Smooth muscle cell of the brain vasculature (primary cell): ENCODE results near the gene SNTG2.

ENCODE experiments used
- DNase-seq: peaks from one replicate; pipeline ENCODE4 v3.0.0-alpha.2; 2012; ENCODE audit warnings: low read depth, low spot score

Gene SNTG2

DNA sequence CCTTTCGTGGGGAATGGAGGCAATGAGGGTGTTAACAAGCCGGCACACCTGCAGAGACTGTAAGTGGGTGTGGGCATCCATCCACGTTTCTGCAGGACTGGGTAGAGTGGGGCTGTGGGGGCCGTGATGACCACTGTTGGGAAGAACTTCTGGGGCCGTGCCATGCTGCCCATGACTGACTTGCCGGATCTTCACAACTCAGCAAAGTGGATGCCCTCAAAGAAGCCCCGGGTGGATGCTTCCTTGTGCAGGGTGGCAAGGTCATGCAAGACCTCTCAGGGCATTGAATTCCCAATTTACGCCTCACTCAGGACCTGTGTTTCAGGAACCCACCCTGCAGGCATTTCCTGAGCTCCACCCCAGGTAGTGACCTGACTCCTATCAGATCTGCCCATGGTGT, 319.2 kb downstream of the SNTG2 start:
- DNase-seq: no peak

DNA sequence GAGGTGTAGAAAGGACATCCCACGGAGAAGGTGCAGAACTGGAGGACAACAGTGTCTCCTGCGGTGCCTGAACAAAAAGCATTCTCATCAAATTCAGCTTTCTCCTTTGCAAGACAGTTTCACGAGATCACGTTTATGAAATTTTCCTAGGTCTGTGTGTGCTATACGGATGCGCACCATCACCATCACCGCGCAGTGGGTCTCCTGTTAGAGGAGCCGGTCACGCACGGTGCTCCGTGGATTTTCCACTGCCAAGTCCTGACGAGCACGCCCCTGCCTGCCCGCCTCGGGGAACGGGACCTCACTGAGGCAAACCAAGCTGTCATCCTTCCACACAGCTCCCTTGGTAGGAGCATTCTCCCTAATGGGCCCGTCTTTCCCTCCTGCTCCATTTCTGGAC, 322.2 kb downstream of the SNTG2 start:
- no peak for DNase-seq

DNA sequence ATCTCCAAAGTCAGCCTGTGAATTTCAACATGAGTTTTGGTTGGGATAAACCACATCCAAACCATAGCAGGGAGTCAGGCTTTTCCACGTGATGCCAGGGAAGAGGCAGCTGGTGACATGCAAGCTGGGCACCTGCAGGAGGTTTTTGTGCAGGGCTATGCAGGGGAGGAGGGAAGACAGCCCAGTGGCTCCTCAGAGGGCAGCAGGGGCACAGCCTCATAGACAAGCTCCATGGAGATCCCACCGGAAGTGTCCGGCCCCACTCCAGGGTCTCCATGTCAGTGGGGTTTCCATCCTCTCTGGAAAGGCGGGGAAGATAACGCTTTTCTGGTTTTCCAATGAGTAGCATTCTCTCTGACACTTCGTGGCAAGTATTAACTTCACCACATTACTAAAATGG, 327.0 kb downstream of the SNTG2 start:
- DNase-seq: no peak

DNA sequence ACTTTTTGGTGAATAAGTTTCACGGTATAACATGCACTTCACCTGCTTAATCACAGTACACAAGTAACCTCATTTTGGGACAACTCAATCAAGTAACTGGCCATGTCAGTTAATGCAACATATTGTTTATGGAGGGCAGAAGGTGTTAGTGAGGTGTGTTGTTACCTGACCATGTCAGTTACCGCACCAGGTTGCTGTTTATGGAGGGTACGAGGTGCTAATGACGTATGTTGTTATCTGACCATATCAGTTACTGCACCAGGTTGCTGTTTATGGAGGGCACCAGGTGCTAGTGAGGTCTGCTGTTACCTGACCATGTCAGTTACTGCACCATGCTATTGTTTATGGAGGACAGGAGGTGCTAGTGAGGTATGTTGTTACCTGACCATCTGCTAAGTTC, 327.5 kb downstream of the SNTG2 start:
- DNase-seq: no peak

DNA sequence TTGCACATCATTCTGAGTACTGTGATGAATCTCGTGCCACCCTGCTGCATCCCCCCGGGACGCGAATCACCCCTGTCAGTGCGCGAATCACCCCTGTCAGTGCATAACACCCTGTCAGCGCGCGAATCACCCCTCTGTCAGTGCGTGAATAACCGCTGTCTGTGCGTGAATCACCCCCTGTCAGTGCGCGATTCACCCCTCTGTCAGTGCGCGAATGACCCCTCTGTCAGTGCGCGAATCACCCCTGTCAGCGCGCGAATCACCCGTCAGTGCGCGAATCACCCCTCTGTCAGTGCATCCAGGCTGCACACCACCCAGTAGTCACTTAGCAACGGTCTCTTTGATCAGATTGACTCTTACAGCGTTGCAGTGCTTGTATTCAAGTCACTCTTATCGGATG, 328.2 kb downstream of the SNTG2 start:
- no peak for DNase-seq

DNA sequence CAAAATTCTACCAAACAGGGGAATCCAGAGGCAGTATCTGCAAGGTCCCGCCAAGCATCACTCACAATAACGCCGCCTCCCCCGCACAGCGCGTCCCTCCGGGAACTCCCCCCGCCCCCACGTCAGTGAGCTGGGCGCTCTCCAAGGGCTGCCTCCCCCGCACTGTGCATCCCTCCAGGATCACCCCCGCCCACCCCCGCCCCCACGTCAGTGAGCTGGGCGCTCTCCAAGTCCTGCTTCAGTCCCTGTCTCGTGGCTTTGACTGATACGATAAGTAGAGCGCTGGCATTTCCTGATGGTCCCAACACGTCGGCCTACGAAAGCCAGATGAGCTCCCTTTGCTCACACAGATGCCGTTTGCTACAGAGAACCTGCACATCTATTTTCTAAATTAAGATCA, 331.9 kb downstream of the SNTG2 start:
- DNase-seq: no peak

DNA sequence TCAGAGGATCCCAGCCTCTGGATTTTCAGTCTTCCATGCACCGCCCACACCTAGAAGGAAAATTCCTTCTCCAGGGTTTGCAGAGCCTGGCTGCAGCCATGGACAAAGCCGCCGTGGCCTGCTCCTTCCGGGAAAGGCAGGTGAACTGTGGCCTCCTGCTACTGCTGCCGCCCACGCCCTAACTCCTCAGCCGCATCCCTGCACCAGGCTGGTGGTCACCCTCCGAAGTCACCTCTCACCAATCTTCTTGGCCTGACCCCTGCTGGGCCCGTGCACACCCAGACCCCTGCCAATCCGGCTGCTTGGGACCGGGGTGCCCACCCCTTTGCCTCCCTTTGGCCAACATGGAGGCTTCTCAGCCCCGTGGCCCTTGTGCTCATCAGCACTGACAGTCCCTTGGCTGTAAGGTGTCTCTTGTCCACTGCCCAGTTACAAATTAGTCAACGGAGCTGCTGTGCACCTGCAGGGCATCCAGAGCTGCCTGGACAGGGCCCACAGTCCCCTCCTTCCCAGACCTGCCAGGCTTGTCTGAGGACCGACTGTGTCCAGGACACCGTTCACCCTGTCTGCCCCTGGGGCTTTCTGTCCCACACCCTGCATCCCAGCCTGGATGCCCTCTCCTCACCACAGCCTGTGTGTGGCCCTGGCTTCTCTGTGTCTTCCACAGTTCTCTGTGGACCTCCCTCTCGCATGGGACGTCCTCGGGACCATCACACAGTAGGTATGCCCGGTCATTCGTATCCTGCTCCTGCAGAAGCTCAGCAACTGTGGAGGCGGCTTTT, 332.6 kb downstream of the SNTG2 start:
- no peak for DNase-seq

DNA sequence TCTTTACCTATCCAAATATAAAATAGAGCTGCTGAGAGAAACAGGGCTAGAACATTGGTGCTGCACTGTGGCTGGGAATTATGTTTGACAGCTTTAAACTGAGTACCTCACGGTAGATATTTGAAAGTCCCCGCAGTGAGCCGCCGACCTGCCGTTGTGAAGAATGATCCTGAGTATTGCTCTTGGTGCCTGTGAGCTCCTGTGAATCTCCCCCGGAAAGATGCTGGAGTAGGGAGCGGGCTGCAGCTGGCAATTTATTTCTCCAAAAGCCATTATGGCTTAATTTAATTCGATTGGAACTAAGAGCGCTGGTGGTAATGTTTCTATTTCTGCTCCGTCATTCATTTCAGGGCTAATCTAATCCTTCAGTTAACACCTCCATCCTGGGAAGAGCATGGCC, 333.2 kb downstream of the SNTG2 start:
- DNase-seq: no peak

DNA sequence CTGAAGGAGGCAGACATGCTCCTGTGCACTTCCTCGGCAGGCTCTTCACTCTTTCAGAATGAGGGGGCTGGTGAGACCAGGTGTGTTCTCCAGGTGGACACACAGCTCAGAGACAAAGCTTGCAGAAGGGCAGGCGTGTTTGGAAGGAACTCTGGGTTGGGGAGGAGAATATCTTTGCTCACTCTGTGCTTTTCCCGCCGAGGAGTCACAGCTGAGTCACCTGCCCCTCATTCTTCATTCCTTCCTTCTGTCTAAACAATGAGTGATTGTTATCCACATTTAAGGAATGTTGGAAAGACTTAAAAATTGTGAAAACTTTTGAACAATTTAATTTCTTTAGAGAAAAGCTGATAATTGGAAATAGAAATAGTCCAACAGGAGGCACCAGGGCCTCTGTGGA, 336.3 kb downstream of the SNTG2 start:
- DNase-seq: no peak

DNA sequence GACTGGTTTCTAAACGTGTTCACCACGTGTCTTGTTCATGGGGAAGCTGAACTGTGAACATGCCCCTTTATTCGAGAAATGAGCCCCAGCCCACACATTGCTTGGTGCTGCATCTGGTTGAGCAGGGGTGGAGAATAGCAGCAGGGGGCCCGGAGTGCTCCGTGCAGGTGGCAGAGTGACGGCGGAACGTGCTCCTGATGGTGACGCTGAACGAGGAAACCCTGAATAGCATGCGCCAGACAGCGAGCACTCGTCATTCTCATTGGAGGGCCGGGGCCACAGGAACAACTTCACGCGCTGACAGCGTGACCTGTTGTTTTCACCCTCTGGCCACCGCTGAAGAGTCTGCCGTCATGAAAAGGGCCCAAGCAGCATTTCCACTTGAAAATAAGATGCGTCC, 336.8 kb downstream of the SNTG2 start:
- no peak for DNase-seq

DNA sequence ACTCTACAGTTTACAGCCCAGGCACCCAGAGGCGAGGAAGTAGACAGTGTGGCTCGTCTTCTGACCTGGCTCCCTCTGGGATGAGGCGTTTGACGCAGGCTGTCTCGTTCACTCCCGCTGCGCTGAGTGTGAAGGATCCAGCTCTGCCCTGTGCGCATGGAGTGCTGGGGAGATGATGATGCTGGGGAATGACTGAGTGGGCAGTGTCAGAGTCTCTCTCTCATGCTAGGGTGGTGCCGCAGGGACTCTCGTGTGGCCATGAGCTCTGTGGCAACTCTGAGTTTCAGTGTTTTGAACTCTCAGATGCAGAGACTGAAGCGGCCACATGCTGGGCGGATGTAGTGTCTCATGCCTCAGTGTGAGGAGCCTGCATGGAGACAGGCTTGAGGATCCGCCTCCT, 344.3 kb downstream of the SNTG2 start:
- DNase-seq: no peak

DNA sequence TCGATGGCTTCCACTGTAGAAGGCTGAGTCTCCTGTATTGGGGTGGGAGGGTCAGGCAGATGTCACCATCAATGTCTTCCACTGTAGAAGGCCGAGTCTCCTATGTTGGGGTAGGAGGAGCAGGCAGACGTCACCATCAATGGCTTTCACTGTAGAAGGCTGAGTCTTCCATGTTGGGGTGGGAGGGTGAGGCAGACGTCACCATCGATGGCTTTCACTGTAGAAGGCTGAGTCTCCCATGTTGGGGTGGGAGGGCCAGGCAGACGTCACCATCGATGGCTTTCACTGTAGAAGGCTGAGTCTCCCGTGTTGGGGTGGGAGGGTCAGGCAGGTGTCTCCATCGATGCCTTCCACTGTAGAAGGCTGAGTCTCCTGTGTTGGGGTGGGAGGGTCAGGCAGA, 345.1 kb downstream of the SNTG2 start:
- DNase-seq: no peak

DNA sequence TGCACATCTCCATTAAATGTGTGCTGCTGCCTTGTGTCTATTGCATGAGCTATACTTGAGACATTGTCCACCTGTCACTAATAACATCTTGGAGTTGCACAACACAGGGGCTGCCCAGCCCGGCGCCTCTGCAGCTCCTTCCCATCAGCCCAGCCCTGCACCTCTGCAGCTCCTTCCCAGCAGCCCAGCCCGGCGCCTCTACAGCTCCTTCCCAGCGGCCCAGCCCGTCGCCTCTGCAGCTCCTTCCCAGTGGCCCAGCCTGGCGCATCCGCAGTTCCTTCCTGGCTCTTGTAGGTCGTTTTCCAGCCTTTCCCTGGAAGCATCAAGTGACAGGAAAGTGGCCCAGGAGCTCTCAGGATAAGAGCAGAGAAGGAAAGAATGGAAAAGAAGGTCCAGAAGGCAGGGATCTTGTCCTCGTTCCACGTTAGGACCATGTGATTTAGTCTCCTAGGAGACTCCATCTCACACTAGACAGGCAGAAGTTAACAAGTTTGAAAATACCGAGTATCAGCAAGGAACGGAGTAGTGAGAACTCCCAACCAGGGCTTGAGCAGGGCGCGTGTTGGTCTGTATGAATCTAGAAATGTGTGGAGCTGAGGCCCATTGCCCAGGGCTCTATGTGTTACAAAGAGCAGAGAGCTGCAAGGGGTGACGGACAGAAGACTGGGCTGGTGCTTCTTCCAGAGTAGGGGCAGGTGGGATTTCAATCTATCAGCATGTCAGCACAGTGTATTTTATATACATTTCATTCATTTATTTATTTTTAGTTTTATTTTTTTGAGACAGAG, 346.9 kb downstream of the SNTG2 start:
- DNase-seq: no peak

DNA sequence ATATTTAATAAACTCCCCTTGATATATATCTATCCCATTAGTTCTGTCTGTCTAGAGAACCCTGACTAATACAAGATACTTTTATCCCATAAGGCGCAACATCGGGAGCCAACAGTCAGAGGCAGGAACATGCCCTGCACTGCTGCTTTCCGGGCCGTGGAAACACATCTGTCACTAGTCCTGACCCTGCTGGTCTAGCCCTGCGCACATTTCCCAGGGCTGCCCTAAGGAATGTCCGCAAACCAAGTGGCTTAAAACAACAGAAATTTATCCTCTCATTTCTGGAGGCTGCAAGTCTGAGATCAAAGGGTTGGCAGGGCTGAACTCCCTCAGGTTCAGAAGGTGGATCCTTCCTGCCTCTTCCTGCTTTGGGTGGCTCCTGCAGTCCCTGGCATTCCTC, 348.4 kb downstream of the SNTG2 start:
- no peak for DNase-seq

DNA sequence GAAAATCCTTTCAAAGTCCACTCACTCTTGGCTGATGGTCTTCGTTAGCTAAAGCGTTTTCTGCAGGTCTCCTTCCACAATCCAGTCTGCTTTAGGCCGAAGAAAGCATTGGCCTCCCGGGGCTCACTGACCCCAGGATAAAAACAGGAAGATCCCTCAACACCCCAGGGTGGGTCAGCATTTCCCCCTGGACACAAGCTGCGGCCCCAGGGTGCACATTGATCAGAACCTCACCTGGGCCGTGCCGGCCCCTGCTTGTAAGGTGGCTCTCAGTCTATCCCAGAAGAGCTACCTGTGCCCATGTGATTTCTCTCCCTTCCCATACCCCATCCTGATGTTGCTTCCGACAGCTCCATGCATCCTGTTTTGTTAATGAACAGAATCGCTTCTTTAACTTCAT, 349.6 kb downstream of the SNTG2 start:
- no peak for DNase-seq

DNA sequence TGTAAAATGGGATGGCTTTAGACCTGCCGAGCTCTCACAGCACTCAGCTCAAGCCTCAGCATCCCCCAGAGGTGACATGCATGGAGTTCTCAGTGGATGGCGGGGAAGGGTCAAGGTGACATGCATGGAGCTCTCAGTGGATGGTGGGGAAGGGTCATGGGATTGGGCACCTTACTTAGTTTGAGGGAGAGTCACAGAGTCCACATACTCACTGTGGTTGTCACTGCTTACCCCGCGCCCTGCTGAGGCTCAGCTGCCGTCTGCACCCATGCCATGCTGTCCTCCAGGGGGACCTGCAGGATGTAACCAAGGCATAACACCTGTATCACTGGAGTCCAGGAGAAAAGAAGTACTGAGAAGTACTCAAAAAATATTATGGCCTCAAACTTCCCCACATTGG, 350.4 kb downstream of the SNTG2 start:
- no peak for DNase-seq

DNA sequence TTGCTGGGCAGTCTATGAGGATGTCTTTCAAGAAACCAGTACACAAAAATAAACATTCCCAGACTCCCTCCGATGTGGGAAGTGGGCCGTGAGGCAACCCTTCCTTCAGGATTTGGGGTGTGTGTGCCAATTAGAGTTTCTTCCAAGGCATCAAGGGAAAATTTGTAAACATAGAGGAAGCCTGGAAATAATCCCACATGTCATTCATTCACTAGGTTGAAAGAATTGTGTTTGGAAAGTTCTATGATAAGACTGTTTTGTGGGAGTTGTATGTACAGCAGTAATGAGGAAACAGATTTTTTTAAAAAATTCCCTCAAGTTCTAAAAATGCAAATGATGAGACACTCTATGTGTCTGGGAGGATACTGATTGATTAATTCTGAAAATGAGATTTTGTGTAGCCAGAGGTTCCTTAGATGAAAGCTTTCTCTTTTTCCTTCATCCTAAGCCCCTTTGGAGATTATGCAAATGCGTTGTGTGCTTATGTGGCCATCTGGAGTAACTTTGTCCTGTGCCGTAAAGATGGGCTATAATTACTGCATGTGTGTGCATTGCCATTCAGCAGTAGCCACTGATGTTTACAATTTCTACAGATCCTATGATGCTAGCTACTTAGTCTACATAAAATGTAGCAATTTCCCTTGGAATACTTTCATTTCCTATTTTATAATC, 354.8 kb downstream of the SNTG2 start:
- DNase-seq: no peak

DNA sequence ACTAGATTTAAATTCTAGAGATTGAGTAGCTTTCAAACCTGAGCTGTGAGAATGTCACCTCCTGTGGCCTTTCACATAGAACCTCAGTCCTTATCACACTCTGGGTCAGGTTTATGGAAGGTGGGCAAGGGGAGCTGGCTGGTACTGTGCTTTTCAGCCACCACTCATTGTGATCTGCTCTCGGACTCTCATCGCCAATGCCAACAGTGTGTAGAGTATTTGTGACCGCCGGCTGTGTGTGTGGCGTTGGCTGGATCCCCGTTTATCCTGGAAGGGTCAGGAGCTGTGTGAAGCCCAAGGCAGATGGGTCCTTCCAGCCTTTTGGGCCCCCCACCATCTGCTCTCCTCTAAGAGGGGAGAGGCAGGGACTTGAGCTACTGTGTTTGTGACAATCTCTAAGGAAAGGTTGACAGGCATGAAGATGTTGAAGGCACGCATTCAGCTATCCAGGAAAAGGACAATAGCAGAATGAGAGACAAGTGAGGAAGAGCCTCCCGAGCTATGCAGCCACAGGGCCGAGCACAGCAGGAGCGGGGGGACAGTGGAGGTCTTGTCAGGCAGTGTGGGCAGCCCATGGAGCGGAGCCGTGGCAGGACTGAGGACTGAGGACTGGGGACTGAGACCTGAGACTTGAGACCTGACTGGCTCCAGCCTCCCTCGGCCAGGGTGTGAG, 355.5 kb downstream of the SNTG2 start:
- no peak for DNase-seq

DNA sequence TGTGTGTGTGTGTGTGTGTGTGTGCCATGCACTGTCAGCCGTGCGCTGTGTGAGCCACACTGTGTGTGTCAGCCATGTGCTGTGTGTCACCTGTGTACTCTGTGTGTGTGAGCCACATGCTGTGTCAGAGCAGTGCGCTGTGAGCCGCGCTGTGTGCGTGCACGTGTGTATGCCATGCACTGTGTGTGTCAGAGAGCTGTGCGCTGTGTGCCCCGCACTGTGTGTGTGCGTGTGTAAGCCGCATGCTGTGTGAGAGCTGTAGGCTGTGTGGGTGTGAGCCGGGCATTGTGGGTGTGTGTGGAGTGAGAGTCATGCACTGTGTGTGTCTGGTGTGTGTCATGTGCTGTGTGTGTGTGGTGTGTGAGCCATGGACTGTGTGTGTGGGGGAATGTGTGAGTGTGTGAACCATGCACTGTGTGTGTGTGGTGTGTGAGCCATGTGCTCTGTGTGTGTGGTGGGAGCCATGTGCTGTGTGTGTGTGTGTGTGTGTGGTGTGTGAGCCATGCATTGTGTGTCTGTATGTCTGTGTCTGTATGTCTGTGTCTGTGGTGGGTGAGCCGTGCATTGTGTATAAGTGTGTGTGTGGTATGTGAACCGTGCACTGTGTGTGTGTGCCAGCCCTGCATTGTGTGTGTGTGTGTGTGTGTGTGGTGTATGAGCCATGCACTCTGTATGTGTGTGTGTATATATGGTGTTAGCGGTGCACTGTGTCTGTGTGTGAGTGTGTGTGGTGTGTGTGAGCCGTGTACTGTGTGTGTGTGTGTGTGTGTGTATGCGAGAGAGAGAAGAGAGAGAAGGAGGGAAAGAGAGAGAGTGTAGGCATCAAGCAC, 356.3 kb downstream of the SNTG2 start:
- no peak for DNase-seq

DNA sequence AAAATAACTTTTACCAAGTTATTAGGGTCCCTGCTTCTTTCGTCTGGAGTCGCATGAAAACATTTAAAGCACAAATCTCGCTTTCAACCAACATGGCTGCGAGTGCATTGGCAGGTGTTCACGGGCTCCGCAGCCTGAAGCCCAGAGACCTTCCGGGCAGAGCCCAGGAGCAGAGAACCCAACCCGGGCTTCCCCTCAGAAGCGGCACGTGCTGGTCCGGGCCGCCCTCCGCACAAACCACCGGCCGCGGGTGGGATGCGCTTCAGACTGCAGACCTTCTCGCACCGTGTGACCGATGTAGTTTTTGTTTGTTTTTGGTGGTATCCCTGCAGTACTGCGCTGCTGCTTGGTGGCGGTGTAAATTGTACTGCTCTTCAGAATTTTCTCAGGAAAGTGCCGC, 357.0 kb downstream of the SNTG2 start:
- no peak for DNase-seq

DNA sequence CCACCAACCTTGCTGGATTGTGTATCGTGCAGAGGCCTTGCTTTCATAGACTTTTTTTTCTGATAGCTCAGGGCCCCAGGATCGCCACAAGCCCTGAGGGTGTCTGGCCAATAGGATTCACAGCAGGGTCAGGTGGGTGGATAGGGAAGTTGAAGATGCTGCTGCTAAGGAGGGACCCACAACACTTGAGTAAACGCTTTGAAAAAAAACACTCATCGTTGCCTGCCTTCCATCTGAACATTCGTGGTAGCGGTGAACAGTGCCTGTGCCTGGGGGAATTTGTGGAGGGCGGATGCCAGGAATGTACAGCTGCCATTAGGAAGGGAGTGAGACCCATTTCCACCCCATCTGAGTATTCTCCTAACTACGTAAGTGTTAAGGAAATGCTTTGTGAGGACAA, 358.0 kb downstream of the SNTG2 start:
- DNase-seq: no peak
